Fibroblast of peridontal ligament (primary cell): ENCODE measurements around the gene INMT.

Source experiments
- DNase-seq: peaks from one replicate; pipeline ENCODE4 v3.0.0-alpha.2; 2010; ENCODE audit errors: extremely low read depth

Gene INMT

GRCh38 chr7:30750683-30751650, 968 bp upstream of the INMT start:
- peak; percentile 99 for DNase-seq

GRCh38 chr7:30752484-30752883, 549 bp downstream of the INMT start:
- DNase-seq: no peak

- DNase-seq: peak; percentile 60
Measured at GRCh38 chr7:30752979-30753378, 1.0 kb downstream of the INMT start.

DNA sequence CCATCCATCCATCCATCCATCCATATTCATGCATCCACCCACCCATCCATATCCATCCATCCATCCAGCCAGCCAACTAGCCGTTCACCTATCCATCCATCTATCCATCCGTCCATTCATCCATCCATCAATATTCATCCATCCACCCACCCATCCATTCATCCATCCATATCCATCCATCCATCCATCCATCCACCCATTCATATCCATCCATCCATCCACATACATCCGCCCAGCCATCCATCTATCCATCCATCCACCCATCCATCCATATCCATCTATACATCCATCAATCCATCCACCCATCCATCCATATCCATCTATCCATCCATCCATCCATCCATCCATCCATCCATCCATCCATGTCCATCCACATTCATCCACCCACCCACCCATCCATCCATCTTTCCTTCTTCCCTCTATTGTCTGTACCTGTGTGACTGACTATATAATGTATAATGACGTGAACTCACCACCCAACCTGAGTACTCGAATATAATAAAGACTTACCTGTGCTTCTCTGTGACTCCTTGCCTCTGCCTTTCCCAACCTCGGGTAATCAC, 2.5 kb downstream of the INMT start:
- no peak for DNase-seq

GRCh38 chr7:30755384-30756154, 3.6 kb downstream of the INMT start:
- peak; percentile 62 for DNase-seq

- DNase-seq: no peak
Measured at GRCh38 chr7:30757342-30757692, 5.4 kb downstream of the INMT start.

DNA sequence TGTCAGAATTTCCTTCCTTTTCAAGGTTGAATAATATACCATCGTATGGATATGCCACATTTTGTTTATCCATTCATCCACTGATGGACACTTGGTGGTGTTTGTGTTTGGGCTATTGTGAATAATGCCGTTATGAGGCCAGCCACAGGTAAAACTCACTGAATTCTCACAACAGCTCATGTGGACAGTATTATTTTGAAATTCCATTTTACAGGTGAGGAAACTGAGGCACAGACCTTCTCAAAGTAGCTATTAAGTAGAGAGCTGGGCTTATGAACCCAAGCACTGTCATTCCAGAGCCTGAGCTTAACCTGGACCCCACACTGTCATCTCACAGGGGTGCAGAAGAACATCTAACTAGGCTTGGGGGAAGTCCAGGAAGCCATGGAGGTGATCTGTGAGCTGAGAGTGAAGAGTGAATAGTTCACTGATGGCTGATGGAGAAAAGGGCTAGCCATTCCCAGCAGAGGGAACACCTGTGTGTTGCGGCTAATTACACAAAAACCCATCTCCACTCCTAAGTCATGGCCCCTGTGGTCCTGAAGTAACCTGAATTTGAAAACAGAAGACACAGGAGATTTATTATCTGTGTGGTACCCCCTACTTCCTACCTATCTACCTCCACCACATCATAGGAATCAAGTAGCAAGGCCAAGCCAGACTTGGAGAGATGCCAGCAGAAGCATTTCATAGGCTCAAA, 8.7 kb downstream of the INMT start:
- DNase-seq: no peak

DNA sequence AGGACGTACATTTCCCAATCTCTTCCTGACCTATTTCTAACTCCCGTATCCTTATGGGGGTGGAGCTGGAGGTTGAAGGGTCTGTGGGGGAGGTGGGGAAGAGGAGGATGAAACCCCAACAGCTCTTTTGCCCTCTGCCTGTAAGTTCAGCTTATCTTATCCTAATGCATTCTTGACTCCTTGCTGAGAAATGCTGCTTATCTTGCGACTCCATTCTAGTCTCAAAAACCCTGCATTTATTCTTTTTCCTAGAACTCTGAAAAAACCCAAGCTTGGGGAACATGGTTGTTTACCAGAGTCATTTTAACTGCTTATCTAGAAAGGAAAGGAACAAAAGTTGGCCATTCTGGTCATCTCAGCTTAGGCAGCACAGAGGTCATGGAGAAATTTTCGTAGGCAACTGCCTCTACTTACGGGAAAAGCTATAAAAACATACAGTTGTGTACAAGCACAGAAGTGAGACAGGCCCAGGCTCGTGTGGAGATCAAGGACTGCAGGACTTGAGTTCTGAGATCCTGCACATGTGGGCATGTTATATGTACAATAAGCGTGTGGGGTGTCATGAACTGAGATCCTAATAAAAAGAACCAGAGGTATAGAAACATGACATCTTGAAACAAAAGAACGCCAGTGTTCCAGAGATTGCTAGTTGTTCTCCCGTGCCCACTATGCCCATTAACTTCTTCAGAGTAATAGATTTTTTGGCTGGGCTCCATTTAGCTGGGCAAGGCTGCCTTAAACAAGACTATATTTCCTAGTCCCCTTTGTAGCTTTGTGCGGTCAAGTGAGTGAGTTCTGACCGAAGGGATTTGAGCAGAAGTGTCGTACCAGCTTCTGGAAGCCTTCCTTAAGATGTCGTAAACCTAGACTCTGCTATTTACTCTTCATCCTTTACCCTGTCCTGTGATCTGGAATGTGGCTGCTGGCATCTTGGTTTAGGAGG, 9.6 kb downstream of the INMT start:
- no peak for DNase-seq

- peak; percentile 69 for DNase-seq
Measured at GRCh38 chr7:30764030-30764975, 12.4 kb downstream of the INMT start.

- no peak for DNase-seq
Measured at GRCh38 chr7:30765408-30765807, 13.5 kb downstream of the INMT start.

DNA sequence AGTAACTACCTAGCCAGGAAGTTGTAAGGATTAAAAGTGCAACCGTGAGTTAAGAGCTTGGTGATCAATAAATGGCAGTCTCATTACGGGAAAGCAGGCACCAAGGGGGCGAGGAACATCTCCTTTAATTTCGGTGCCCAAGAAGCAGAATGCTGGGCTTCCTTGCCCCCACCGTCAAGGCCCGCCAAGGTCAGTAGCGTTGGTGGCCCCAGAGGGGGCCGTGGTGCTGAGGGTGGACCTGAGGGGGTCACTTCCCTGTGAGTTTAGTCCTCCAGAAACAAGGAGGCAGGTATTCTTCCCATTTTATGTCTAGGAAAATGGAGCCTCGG, 18.9 kb downstream of the INMT start:
- no peak for DNase-seq

- DNase-seq: peak; percentile 75
Measured at GRCh38 chr7:30771174-30771879, 19.4 kb downstream of the INMT start, which contains the start of gene MINDY4. Gene MINDY4 (plus strand): TSS chr7:30771417. CDS start chr7:30771494, 77 bp downstream.

- no peak for DNase-seq
Measured at GRCh38 chr7:30771880-30772425, 20.0 kb downstream of the INMT start.

DNA sequence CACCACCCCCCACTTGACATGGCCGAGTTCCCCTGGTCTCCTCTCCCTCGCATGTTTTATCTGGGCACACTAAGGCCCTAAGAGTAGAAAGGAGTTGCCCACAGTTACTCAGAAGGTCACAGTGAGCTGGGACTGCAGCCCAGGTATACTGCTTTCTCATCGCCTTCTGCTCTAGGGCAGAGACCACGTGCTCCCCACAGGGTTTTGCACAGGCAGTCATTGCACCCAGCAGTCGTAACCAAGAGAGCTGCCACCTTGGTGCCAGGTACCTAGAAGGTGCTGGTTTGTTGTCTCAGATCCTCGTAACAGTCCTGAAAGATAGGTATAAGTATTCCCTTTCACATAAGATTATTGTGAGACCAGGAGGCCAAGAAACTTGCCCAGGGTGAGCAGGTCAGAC, 21.0 kb downstream of the INMT start:
- DNase-seq: no peak

DNA sequence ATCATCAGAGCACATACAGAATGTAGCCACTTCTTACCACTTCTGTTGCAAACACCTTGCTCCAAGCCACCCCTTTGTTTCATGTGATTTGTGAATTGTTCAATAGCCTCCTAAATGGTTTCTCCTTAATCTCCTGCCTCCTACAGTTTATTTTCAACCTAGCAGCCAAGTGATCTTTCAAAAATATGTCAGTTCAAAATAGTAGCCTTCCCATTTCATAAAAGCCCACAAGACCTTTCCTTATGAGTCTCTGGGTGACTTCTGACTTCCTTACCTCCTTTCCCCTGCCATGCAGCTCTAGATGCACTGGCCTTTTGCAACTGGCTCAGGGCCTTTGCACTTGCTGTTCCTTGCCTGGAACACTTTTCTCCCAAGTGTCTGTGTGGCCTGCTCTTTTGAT, 24.1 kb downstream of the INMT start:
- no peak for DNase-seq

GRCh38 chr7:30776971-30777370, 25.0 kb downstream of the INMT start:
- DNase-seq: no peak

DNA sequence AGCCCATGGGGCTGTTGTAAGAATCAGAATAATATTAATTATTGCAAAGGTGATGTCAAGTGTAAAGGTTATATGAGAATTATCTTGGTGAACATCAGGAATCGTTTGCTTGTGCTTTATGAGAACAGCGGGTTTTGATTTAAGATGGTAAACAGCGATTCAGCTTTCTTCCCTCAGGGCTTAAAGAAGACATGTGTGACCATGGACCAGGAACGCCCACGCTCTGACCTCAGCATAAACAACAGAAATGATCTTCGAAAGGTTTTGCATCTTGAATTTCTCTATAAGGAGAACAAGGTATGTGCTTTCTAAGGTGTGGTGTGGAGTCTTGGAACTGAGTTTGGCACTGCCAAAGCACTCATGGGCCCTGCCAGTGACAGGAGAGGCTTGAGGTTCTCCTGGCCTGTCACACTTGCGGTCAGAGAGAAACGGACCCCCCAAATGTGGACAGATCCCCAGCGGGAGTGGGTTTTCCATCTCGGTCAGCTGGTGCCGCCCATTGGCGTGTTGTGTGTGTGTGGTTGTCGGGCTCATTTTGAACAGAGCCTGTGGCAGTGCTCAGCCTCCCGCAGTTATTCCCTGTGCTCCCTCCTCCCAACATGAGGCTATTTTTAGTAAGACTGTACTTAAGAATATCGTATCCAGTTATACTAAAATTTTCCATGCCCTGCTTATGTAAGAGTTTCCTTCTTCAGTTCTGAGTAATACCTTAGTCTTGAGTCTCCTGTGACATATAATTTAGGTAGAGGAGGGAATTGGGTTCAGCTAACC, 26.5 kb downstream of the INMT start:
- DNase-seq: peak; percentile 92

- no peak for DNase-seq
Measured at GRCh38 chr7:30779574-30779973, 27.6 kb downstream of the INMT start.
